SHP77 treated with DMSO at 0.1 percent for 48 hours (cell line): ENCODE data around the gene ARPC1A.
"Not testable (repeated sequence)": the region's sequence is repeated elsewhere in the genome, so short reads cannot be mapped to it uniquely, and the experiment has no call there.

Source experiments
- DNase-seq: peaks from one replicate; lab custom pipeline; 2025; lab: John Stamatoyannopoulos, UW

ARPC1A gene

DNA sequence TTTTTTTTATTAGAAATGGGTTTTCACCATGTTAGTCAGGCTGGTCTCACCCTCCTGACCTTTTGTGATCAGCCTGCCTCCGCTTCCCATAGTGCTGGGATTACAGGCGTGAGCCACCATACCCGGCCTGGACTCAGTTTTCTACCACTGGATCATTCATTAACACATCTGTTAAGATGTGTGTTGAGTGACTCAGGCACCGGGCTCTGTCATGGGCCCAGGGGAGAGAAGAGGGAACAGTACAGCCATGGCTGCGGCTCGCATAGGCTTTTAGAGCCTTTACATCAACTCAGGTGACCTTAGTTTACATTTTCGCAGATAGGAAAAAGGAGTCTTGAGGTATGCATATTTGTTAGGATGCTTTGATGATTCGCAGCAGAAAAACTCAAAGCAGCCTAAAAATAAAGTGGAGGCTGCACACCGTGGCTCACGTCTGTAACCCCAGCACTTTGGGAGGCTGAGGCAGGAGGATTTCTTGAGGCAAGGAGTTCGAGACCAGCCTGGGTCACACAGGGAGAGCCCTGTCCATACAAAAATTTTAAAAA, 45.8 kb downstream of the ARPC1A start:
- no peak for DNase-seq

DNA sequence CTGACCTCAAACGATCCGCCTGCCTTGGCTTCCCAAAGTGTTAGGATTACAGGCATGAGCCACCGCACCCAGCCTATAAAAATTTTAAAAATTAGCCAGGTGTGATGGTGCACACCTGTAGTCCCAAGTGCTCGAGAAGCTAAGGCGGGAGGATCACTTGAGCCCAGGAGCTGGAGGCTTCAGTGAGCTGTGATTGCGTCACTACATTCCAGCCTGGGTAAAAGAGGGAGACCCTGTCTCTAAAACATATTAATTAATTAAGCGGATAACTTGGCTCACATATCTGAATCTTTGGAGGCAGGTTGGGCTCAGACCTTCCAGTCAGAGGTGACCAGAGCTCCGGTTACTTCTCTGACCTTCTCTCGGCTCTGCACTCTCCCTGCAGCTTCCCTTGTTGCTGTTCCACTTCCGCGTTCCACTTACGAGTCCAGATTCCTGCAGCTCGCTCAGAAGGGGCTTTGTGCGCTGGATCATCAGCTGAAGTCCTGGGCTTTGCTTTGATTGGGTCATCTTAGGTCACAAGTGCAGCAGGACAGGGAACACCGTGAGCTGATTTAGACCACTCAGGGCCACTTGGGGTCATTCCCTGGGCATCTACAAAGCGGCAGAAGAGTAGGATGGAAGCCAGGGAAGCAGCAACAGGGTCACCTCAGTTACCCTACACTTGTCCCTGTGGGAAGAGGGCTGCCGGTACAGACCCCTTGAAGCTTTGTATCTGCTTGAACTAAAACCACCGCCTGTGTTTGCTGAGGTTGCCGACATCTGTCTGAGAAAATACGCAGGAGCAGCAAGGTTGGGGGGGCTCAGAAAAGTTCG, 46.8 kb downstream of the ARPC1A start:
- no peak for DNase-seq

DNA sequence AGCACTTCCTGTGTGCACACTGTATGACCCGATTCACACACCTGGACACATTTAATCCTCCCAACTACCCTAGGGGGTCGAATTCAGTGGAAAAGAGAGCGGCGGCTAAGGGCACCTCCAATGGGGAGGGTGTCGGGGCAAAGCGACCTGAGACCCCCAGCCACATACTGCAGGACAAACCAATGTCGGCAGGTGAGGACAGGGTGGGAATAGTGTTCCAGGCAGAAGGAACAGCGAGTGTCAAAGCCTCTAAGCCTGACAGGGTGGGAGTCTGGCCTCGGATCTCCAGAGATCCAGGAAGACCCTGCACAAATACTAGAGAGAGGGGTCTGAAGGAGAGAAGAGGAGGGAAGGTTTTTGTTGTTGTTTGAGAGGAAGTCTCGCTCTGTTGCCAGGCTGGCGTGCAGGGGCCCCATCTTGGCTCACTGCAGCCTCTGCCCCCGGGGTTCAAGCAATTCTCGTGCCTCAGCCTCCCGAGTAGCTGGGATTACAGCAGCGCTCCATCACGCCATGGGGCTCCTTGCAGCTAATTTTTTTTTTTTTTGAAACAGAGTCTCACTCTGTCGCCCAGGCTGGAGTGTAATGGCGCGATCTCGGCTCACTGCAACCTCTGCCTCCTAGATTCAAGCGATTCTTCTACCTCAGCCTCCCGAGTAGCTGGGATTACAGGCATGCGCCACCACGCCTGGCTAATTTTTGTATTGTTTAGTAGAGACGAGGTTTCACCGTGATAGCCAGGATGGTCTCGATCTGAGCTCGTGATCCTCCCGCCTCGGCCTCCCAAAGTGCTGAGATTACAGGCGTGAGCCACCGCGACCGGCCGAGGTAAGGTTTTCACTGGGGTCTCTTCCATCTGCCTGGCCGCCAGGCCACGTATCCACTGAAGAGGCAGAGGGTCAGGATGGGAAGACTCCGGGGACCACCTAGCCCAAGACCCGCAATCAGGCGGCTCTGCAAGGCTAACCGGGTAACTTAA, 47.7 kb downstream of the ARPC1A start:
- no peak for DNase-seq

DNA sequence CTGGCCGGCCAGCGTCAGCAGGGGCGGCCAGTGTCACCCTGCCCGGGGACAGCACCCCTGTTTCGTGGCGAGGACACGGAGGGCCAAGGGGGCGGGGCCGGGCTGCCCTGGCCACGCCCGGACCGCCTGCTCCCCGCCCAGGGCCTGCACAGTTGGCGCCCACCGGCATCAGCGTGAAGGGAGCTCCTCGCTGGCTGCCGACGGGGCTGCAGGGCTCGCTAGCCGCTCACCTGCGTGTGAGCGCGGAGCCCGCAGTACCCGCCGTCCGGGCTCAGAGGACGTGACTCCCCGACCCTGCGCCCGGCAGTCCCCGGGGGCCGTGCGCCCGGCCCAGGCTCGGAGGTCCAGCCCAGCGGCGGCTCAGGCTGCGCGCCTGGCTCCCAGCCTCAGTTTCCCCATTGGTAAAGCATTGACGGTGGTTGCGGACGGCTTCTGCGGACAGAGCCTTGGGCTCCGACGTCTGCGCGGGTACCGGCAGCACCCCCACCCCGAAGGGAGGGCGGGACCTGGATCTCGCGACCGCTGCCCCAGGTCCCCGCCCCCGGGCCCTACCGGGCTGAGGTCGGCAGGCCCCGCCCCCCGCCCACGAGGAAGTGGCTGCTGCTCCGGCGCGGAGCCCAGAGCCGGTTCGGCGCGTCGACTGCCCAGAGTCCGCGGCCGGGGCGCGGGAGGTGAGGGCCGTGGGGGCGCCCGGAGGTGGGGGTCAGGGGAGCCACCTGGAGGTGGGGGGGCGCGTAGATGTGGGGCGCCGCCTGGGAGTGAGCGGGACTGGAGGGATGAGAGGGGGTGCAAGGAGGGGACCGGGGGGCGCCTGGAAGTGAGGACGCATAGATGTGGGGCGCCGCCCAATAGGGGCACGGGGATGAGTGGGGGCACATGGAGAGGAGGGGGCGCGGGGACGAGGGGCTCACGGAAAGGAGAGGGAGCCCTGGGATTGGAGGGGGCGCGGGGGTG, 48.7 kb downstream of the ARPC1A start, which contains the start of gene ARPC1B:
Gene ARPC1B (plus strand): TSS at position 620 of the 954 bp plus-strand sequence. CDS start 10,985 bp downstream, outside the sequence.
- DNase-seq: peak; percentile 36

DNA sequence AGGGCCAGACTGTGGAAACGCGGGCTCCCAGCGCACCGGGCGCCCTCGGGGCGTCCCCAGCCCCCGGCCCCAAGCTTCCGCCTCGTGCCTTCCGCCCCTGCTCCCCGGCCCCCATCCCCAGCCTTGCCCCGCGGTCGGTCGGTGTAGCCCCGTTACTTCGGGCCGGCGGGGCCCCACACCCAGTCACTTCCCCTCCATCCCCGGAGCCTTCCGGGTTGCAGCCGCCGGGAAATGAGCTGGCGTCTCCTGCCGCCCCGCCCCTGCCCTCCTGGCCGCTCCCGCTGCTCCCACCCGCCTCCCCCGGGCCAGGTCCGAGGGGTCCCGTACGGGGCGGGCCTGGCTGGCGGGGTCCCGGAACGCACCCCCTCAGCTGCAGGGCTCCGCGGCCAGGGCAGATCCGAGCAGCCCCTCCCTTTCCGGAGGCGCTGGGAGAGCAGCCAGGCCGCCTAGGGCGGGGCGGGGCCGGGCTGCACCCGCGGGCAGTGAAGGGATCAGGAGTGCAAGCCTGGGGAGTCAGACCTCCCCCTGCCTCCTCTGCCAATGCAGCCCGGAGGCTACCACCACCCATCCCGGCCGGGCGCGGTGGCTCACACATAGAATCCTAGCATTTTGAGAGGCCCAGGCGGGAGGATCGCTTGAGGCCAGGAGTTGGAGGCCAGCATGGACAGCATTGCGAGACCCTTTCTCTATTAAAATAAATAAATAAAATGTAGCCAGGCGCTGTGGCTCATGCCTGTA, 49.5 kb downstream of the ARPC1A start:
- DNase-seq: no peak

DNA sequence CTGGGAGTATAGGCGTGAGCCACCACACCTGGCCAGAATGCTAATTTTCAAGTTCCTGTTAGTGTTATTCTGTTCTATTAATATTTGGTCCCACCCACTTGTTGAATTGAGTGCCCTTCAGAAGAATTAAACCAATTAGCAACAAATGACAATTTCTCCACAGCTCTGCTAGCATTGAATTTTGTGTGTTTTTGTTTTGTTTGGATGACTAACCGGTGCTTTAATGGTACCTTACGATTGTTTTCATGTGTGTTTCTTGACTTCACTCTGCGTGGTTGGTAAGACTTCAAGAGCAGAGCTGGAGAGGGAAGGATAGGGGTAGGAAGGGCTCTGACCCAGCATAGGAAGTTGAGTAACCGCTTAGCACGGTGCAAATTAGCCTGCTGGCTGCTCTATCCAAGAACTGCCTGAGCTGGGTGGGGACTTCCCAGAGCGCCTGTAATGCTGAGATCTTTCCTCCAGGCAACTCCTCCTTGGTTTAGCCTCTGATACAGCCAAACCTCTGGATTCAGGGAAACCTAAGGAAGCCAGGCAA, 53.4 kb downstream of the ARPC1A start:
- DNase-seq: no peak

DNA sequence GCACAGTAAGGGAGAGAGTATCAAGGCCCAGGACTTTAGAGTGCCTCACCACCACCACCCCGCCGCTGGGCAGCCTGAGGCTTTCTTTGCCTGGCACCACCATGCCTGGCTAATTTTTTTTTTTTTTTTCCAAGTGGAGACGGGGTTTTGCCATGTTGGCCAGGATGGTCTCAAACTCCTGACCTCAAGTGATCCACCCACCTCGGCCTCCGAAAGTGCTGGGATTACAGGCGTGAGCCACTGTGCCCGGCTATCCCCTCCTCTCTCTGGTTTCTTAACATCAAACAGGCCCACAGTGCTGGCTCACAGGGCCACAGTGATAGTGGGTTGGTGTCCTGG, 54.0 kb downstream of the ARPC1A start:
- DNase-seq: not testable (repeated sequence)

DNA sequence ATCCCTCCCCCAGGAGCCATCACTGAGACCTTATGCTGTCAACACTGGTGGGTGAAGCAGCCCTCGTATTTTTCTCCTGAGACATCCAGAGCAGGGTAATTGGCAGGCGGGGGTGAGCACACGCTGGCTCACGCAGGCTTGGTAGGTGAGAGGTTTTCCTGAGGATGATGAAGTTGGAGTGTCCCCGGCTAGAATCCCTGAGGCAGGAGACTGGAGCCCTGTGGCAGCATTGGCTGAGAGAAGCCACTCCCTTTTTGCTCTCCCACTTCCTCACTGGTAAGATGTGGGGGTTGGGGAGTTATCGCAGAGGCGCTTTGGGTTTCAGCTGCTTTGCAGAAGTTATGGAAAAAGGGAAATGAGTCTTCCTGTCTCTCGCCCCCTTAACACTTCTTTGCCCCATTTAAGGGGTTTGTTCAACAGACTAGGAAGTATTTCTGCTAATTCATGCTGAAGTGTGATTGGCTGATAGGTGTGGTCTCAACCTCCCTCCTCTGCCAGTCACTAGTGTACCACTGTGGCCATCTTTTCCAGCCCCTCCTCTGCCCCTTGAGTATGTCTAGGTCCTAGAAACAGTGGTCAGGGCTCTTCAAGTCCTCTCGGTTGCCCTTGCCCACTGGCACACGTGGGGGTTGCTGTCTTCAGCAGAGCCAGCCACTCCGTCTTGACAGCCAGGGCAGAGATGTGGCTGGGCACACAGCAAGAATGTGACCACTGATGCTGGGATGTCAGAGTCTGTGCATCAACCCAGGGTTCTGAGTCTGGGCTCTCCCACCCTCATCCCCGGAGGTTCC, 54.5 kb downstream of the ARPC1A start:
- no peak for DNase-seq

DNA sequence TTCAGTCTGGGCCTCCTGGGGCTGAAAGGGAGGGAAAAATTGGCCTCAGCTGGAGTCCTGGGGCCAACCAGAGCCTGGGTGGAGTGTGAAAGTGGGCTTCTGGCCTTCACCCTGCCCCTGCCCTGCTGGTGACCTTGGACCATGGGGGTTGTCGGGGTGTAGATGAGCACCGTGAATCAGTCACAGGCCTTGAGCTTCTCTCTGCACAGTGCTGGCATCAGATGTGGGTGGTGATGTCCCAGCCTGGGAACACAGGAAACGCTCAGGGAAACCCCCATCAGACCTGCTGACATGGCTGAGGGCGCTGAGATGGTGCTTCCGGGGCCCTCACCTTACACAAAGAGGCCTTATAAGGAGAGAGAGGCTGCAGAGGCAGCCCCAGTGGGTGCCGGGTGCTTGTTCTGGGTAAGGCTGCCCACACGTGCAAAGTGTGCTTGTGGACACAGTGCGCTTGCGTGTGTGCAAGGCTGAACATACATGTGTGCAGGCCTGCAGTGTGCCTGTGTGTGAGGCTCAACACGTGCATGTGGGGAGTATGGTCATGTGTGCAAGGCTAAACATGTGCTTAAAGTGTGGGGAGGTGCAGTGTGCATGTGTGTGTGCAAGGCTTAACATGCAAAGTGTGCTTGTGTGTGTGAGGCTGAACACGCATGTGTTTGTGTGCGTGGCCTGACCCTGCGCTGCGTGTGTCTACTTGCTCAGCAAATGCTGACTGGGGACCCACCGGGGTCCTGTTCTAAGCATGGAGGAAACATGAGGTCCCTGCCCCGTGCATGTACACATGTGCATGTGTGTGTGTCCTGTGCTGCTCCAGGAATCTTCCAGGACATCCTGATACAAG, 55.3 kb downstream of the ARPC1A start:
- DNase-seq: no peak

DNA sequence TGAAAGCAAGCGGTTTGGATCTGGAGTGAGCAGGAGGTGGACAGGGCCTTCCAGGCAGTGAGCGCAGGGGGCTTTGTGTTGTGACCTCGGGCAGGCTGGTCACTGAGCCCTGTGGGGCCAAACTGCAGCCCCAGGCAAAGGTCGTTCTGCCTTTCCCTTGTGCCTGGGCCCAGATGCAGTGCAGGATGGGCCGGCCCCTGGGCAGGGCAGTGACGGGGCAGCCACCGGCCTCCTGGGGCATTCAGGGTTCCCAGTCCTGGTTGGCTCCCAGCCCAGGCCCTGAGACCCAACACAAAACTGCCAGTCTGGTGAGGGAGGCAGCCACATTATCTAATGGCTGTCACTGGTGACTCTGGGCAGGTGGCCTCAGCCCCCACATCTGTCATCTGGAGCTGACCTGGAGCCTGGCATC, 56.0 kb downstream of the ARPC1A start:
- DNase-seq: no peak

DNA sequence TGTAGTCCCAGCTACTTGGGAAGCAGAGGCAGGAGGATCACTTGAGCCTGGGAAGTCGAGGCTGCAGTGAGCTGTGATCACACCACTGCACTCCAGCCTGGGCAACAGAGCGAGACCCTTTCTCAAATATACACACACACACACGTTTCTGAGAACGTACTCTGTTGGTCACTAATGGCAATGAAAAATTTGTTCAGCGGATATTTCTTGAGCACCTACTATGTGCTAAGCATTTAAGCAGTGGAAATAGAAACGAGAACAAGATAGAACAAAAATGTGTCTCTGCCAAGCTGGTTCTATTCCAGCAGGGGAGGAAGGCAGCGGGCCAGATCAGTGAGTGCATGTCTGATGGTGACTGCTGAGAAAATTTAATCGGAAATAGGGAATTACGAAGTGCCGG, 57.5 kb downstream of the ARPC1A start:
- DNase-seq: no peak

DNA sequence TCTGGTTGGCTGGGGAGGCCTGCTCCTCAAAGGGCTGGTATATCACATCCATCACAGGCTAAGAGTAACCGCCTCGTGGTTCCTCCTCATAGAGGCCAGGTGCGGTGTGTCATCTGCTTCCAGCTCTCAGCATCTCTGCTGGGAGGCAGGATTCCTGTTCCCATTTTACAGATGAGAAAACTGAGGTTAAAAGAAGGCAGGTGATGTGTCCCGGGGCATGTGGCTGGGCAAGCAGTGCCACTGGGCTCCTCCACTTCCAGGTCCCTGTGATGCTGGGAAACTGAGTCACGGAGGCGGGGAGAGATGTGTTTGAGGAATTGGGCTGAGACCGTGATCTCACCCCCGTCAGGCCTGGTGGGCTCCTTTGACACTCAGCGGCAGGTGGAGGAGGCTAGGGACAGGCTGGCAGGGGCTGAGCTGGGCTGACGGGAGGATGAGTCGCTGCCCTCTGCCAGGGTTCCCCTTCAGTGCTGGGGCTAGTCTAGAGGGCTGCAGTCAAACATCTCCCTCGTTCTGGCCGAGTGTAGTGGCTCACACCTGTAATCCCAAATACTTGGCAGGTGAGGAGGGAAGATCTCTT, 58.2 kb downstream of the ARPC1A start:
- DNase-seq: no peak

DNA sequence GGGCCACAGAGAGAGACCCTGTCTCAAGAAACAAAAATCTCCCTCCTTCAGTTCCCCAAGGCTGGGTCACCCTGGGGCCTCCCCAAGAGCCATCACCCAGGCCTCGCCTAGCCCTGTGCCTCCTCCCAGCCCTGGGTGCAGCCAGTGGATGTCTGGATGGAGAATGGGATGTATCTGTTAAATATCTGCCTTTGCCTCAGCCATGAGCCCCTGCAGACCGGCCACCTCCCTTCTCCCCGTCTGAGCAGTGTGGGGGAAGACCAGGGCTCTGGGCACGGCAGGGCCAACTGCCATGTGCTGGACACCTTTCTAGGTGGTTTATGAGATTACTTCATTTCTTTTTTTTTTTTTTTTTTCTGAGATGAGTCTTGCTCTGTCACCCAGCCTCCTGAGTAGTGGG, 58.8 kb downstream of the ARPC1A start:
- no peak for DNase-seq

DNA sequence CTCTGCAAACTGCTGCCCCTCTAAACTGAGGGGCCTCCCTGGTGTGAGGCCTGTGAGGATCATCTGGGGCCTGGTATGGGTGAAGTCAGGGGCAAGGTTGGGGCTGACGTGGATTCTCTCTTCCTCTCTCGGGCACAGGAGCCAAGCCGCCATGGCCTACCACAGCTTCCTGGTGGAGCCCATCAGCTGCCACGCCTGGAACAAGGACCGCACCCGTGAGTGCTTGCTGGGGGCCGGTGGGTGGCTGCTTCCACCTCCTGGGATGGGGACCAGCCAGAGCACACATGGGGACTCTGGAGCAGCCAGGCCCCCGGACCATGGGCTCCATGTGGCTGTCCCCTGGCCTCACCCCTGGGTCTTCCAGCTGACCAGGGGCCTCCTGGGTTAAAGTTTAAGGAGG, 59.9 kb downstream of the ARPC1A start:
- DNase-seq: no peak

DNA sequence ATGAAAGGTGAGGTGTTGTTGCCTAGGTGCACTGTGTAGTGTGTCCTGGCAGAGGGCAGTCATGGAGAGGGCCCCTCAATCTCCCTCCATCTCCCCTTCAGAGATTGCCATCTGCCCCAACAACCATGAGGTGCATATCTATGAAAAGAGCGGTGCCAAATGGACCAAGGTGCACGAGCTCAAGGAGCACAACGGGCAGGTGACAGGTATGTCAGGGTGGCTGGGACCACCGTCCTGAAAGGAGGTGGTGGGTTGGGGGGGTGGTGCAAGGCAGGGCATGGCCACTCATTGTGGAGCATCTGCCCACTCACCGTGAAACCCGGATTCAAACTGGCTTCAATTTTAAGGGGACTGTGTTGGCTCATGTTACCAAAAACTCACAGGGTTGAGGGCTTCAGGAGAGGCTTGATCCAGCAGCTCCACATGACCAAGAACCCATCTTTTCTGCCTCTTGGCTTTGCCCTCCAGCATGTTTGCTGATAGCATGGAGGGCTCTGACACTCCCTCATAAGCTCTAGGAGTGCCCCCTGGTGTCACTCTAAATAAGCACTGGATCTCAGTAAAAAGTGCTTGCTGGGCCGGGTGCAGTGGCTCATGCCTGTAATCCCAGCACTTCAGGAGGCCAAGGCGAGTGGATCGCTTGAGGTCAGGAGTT, 61.0 kb downstream of the ARPC1A start:
- no peak for DNase-seq

DNA sequence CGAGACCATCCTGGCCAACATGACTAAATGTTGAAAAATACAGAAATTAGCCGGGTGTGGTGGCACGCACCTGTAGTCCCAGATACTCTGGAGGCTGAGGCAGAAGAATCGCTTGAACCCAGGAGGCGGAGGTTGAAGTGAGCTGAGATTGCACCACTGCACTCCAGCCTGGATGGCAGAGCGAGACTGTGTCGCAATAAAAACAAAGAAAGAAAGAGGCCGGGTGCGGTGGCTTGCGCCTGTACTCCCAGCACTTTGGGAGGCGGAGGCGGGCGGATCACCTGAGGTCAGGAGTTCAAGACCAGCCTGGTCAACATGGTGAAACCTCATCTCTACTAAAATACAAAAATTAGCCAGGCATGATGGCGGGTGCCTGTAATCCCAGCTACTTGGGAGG, 61.5 kb downstream of the ARPC1A start:
- not testable (repeated sequence) for DNase-seq

DNA sequence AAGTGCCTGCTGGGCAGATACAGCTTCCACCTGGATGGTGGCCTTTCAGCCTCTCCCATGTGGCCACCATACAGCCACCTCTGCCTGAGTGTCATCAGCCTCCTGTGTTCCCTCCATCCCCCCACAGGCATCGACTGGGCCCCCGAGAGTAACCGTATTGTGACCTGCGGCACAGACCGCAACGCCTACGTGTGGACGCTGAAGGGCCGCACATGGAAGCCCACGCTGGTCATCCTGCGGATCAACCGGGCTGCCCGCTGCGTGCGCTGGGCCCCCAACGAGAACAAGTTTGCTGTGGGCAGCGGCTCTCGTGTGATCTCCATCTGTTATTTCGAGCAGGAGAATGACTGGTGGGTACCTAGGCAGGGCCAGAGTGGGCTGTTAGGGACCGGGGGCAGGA, 62.2 kb downstream of the ARPC1A start:
- no peak for DNase-seq

DNA sequence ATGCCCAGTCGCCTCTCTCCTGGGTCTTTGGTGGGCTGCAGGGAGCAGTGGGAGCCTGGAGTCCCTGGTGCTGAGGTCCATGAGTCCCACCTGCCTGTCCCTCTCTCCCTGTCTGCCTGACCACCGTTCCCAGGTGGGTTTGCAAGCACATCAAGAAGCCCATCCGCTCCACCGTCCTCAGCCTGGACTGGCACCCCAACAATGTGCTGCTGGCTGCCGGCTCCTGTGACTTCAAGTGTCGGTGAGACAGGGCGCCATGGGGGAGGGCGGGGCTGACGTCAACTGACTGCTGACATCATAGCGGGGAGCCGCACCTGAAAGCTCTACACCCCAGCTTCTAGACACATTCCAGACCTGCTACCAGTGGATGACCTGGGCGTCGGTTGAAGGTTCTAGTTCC, 64.1 kb downstream of the ARPC1A start:
- DNase-seq: no peak
